GM12878 (cell line): ENCODE results near the gene PLA2G12B.

Experiments used
- ATF7 ChIP-seq: fragments of 450-650 bp; IDR thresholded peaks from 2 replicates; pipeline ENCODE4 v1.6.1; 2016; ENCODE audit warnings: low read depth, mild to moderate bottlenecking
- EZH2 ChIP-seq: IDR thresholded peaks from 2 replicates; pipeline ENCODE4 v1.6.1; 2012; ENCODE audit warnings: low read depth, mild to moderate bottlenecking, control low read depth, inconsistent platforms, low read length, borderline replicate concordance; ENCODE audit not compliant: control insufficient read depth
- POLR2A ChIP-seq: IDR thresholded peaks from 2 replicates; pipeline ENCODE4 v1.6.1; 2011; ENCODE audit warnings: low read depth, mild to moderate bottlenecking, low read length
- POLR2AphosphoS2 ChIP-seq: IDR thresholded peaks from 2 replicates; pipeline ENCODE4 v1.6.1; 2011; ENCODE audit warnings: low read depth, mild to moderate bottlenecking, low read length, improper control_type of control experiment, moderate library complexity
- RBBP5 ChIP-seq: fragments of 200-600 bp; sonication (generic); conservative IDR thresholded peaks from 2 replicates; pipeline ENCODE4 v1.6.1; 2016
- RFX5 ChIP-seq: IDR thresholded peaks from 2 replicates; pipeline ENCODE4 v1.6.1; 2011; ENCODE audit warnings: low read depth, low read length, improper control_type of control experiment
- SIX5 ChIP-seq: IDR thresholded peaks from 2 replicates; pipeline ENCODE4 v1.6.1; 2011; ENCODE audit warnings: mild to moderate bottlenecking, low read depth, low read length, moderate library complexity; ENCODE audit not compliant: severe bottlenecking
- TAF1 ChIP-seq: IDR thresholded peaks from 2 replicates; pipeline ENCODE4 v1.6.1; 2011; ENCODE audit warnings: mild to moderate bottlenecking, low read depth, low read length, borderline replicate concordance
- TF ChIP-seq, protein P1 (sequence below), 3 experiments: IDR thresholded peaks in 2 of 3; conservative IDR thresholded peaks in 1 of 3; 2 replicates each; pipeline ENCODE4 v1.5.1; 2011; ENCODE audit warnings: low read depth in 3 of 3, low read length in 3 of 3, mild to moderate bottlenecking in 3 of 3, control low read depth in 2 of 3, moderate library complexity in 2 of 3, inconsistent platforms in 1 of 3, mixed read lengths in 1 of 3; ENCODE audit not compliant: control insufficient read depth in 2 of 3, insufficient read depth in 1 of 3; ENCODE audit errors: extremely low read depth in 1 of 3
- TF ChIP-seq, protein P2 (sequence below): IDR thresholded peaks from 2 replicates; pipeline ENCODE4 v1.6.1; 2012; ENCODE audit warnings: low read depth, low read length, improper control_type of control experiment
- TF ChIP-seq, protein P3 (sequence below): fragments of 450-650 bp; formaldehyde crosslinking; IDR thresholded peaks from 2 replicates; pipeline ENCODE4 v1.4.0; 2022; ENCODE audit warnings: mild to moderate bottlenecking, moderate library complexity
- TF ChIP-seq, protein P4 (sequence below): fragments of 450-650 bp; IDR thresholded peaks from 2 replicates; pipeline ENCODE4 v1.6.1; 2017; ENCODE audit warnings: mild to moderate bottlenecking

- TF ChIP-seq, protein P1, sequence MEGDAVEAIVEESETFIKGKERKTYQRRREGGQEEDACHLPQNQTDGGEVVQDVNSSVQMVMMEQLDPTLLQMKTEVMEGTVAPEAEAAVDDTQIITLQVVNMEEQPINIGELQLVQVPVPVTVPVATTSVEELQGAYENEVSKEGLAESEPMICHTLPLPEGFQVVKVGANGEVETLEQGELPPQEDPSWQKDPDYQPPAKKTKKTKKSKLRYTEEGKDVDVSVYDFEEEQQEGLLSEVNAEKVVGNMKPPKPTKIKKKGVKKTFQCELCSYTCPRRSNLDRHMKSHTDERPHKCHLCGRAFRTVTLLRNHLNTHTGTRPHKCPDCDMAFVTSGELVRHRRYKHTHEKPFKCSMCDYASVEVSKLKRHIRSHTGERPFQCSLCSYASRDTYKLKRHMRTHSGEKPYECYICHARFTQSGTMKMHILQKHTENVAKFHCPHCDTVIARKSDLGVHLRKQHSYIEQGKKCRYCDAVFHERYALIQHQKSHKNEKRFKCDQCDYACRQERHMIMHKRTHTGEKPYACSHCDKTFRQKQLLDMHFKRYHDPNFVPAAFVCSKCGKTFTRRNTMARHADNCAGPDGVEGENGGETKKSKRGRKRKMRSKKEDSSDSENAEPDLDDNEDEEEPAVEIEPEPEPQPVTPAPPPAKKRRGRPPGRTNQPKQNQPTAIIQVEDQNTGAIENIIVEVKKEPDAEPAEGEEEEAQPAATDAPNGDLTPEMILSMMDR (IDR thresholded peaks at IDR 0.05 in 2 of 3, conservative IDR thresholded peaks at IDR 0.05 in 1 of 3; ENCODE audit: control insufficient read depth in 2 of 3, extremely low read depth in 1 of 3, insufficient read depth in 1 of 3, low read depth in 3 of 3, low read length in 3 of 3), result no peak
- TF ChIP-seq, protein P2, sequence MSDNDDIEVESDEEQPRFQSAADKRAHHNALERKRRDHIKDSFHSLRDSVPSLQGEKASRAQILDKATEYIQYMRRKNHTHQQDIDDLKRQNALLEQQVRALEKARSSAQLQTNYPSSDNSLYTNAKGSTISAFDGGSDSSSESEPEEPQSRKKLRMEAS, result no peak
- TF ChIP-seq ATF7, result no peak
- no peak for TF ChIP-seq RFX5
- TF ChIP-seq EZH2, result no peak
- no peak for TF ChIP-seq POLR2A
- TF ChIP-seq, protein P3, sequence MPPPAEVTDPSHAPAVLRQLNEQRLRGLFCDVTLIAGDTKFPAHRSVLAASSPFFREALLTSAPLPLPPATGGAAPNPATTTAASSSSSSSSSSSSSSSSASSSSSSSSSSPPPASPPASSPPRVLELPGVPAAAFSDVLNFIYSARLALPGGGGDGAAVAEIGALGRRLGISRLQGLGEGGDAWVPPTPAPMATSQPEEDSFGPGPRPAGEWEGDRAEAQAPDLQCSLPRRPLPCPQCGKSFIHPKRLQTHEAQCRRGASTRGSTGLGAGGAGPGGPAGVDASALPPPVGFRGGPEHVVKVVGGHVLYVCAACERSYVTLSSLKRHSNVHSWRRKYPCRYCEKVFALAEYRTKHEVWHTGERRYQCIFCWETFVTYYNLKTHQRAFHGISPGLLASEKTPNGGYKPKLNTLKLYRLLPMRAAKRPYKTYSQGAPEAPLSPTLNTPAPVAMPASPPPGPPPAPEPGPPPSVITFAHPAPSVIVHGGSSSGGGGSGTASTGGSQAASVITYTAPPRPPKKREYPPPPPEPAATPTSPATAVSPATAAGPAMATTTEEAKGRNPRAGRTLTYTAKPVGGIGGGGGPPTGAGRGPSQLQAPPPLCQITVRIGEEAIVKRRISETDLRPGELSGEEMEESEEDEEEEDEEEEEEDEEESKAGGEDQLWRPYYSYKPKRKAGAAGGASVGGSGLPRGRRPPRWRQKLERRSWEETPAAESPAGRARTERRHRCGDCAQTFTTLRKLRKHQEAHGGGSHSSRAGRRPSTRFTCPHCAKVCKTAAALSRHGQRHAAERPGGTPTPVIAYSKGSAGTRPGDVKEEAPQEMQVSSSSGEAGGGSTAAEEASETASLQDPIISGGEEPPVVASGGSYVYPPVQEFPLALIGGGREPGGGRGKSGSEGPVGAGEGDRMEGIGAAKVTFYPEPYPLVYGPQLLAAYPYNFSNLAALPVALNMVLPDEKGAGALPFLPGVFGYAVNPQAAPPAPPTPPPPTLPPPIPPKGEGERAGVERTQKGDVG (CRISPR knock-in tag), result no peak
- TF ChIP-seq SIX5, result no peak
- TF ChIP-seq, protein P4, sequence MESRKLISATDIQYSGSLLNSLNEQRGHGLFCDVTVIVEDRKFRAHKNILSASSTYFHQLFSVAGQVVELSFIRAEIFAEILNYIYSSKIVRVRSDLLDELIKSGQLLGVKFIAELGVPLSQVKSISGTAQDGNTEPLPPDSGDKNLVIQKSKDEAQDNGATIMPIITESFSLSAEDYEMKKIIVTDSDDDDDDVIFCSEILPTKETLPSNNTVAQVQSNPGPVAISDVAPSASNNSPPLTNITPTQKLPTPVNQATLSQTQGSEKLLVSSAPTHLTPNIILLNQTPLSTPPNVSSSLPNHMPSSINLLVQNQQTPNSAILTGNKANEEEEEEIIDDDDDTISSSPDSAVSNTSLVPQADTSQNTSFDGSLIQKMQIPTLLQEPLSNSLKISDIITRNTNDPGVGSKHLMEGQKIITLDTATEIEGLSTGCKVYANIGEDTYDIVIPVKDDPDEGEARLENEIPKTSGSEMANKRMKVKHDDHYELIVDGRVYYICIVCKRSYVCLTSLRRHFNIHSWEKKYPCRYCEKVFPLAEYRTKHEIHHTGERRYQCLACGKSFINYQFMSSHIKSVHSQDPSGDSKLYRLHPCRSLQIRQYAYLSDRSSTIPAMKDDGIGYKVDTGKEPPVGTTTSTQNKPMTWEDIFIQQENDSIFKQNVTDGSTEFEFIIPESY, result no peak
- TF ChIP-seq POLR2AphosphoS2, result no peak
- no peak for TF ChIP-seq TAF1
- TF ChIP-seq RBBP5, result no peak
Measured at GRCh38 chr10:72925951-72926465, 28.6 kb downstream of the PLA2G12B start.
